H9 (cell line): ENCODE results near the gene ANO6. TPM values are rescaled to one million over a fixed set of nuclear protein-coding genes. Genes with fewer than 3 reads are reported as not detected.

Experiments
- DNase-seq: peaks from one replicate; pipeline ENCODE4 v3.0.0-alpha.2; 2017
- H2AFZ ChIP-seq: one replicate; pipeline ENCODE4 v1.6.1; 2013; ENCODE audit warnings: mild to moderate bottlenecking, low read length, control low read depth, moderate library complexity
- H2AK5ac ChIP-seq: 2 replicates; pipeline ENCODE4 v1.6.1; 2013; ENCODE audit warnings: low read length, control low read depth, mixed read lengths; ENCODE audit not compliant: insufficient read length
- H2BK120ac ChIP-seq: one replicate; pipeline ENCODE4 v1.6.1; 2013; ENCODE audit warnings: low read depth, mild to moderate bottlenecking, low read length, control low read depth, inconsistent platforms; ENCODE audit not compliant: poor library complexity, severe bottlenecking
- H2BK12ac ChIP-seq: 2 replicates; pipeline ENCODE4 v1.6.1; 2013; ENCODE audit warnings: low read length, control low read depth, mixed read lengths, low read depth; ENCODE audit not compliant: insufficient read length
- H2BK15ac ChIP-seq: 2 replicates; pipeline ENCODE4 v1.6.1; 2013; ENCODE audit warnings: low read depth, low read length, control low read depth
- H2BK20ac ChIP-seq: one replicate; pipeline ENCODE4 v1.6.1; 2013; ENCODE audit warnings: low read depth, mild to moderate bottlenecking, low read length, control low read depth, inconsistent platforms; ENCODE audit not compliant: poor library complexity, severe bottlenecking
- H2BK5ac ChIP-seq: 2 replicates; pipeline ENCODE4 v1.6.1; 2013; ENCODE audit warnings: low read length, control low read depth, mixed read lengths; ENCODE audit not compliant: insufficient read length
- H3K14ac ChIP-seq: 2 replicates; pipeline ENCODE4 v1.6.1; 2013; ENCODE audit warnings: low read length, control low read depth; ENCODE audit not compliant: insufficient read depth
- H3K18ac ChIP-seq: 2 replicates; pipeline ENCODE4 v1.6.1; 2013; ENCODE audit warnings: low read depth, mild to moderate bottlenecking, mixed read lengths, low read length, control low read depth; ENCODE audit not compliant: insufficient read length
- H3K23ac ChIP-seq: 2 replicates; pipeline ENCODE4 v1.6.1; 2013; ENCODE audit warnings: low read length, control low read depth, mixed read lengths, low read depth; ENCODE audit not compliant: insufficient read length
- H3K23me2 ChIP-seq: 2 replicates; pipeline ENCODE4 v1.6.1; 2013; ENCODE audit warnings: low read depth, mild to moderate bottlenecking, mixed read lengths, low read length, control low read depth; ENCODE audit not compliant: insufficient read length, poor library complexity, severe bottlenecking
- H3K27ac ChIP-seq: 2 replicates; pipeline ENCODE4 v1.5.1; 2013; ENCODE audit warnings: low read length, control low read depth, mixed read lengths, low read depth; ENCODE audit not compliant: insufficient read length
- H3K27me3 ChIP-seq: 2 replicates; pipeline ENCODE4 v1.6.1; 2013; ENCODE audit warnings: low read length, control low read depth, inconsistent platforms; ENCODE audit not compliant: insufficient read depth
- H3K4ac ChIP-seq: 2 replicates; pipeline ENCODE4 v1.6.1; 2013; ENCODE audit warnings: low read depth, mild to moderate bottlenecking, control low read depth, inconsistent platforms, low read length, moderate library complexity
- H3K4me1 ChIP-seq: 2 replicates; pipeline ENCODE4 v1.6.1; 2013; ENCODE audit warnings: low read length, control low read depth, inconsistent platforms; ENCODE audit not compliant: insufficient read depth
- H3K4me2 ChIP-seq: 2 replicates; pipeline ENCODE4 v1.6.1; 2013; ENCODE audit warnings: low read length, control low read depth, mixed read lengths; ENCODE audit not compliant: insufficient read length, insufficient read depth
- H3K56ac ChIP-seq: 2 replicates; pipeline ENCODE4 v1.6.1; 2013; ENCODE audit warnings: low read depth, mild to moderate bottlenecking, mixed read lengths, low read length, control low read depth; ENCODE audit not compliant: insufficient read length
- H3K79me1 ChIP-seq: 2 replicates; pipeline ENCODE4 v1.6.1; 2013; ENCODE audit warnings: low read depth, mild to moderate bottlenecking, moderate library complexity, low read length, control low read depth, inconsistent platforms; ENCODE audit not compliant: insufficient read depth, poor library complexity, severe bottlenecking
- H3K79me2 ChIP-seq: 2 replicates; pipeline ENCODE4 v1.6.1; 2013; ENCODE audit warnings: low read length, control low read depth, inconsistent platforms; ENCODE audit not compliant: insufficient read depth
- H3K9ac ChIP-seq: 2 replicates; pipeline ENCODE4 v1.6.1; 2013; ENCODE audit warnings: low read length, control low read depth, mixed read lengths; ENCODE audit not compliant: insufficient read length; ENCODE audit errors: extremely low read depth
- H3K9me3 ChIP-seq: one replicate; pipeline ENCODE4 v1.6.1; 2013; ENCODE audit warnings: low read depth, low read length, inconsistent platforms; ENCODE audit not compliant: control insufficient read depth
- H3T11ph ChIP-seq: one replicate; pipeline ENCODE4 v1.6.1; 2013; ENCODE audit warnings: mild to moderate bottlenecking, low read length, control low read depth, inconsistent platforms
- H4K20me1 ChIP-seq: one replicate; pipeline ENCODE4 v1.6.1; 2013; ENCODE audit not compliant: control insufficient read depth, insufficient read length, insufficient read depth
- H4K5ac ChIP-seq: 2 replicates; pipeline ENCODE4 v1.6.1; 2013; ENCODE audit warnings: low read depth, mild to moderate bottlenecking, mixed read lengths, low read length, control low read depth; ENCODE audit not compliant: insufficient read length
- H4K8ac ChIP-seq: replicated peaks from 2 replicates; pipeline ENCODE4 v1.6.1; 2013; ENCODE audit warnings: low read length, control low read depth, mixed read lengths, low read depth; ENCODE audit not compliant: insufficient read length
- H4K91ac ChIP-seq: 2 replicates; pipeline ENCODE4 v1.6.1; 2013; ENCODE audit warnings: low read depth, mild to moderate bottlenecking, moderate library complexity, mixed read lengths, low read length, control low read depth; ENCODE audit not compliant: insufficient read length
- H3K27ac Mint-ChIP-seq, 3 experiments: 2 replicates in 2 of 3; 3 replicates in 1 of 3; pipeline ENCODE4 v1.8.0; 2020 to 2021; ENCODE audit warnings: mixed read lengths in 3 of 3, mild to moderate bottlenecking in 1 of 3, moderate library complexity in 1 of 3
- H3K27me3 Mint-ChIP-seq: 2 replicates; pipeline ENCODE4 v1.8.0; 2021; ENCODE audit warnings: low read depth, mild to moderate bottlenecking, moderate library complexity, mixed read lengths
- H3K36me3 Mint-ChIP-seq, 3 experiments: 2 replicates in 2 of 3; 3 replicates in 1 of 3; pipeline ENCODE4 v1.8.0; 2020 to 2021; ENCODE audit warnings: low read depth in 3 of 3, mixed read lengths in 3 of 3; ENCODE audit not compliant: insufficient read depth in 1 of 3
- H3K4me1 Mint-ChIP-seq, 2 experiments: 2 replicates each; pipeline ENCODE4 v1.8.0; 2020; ENCODE audit warnings: mixed read lengths in 2 of 2
- H3K4me3 Mint-ChIP-seq, 2 experiments: 2 replicates in 1 of 2; 3 replicates in 1 of 2; pipeline ENCODE4 v1.8.0; 2020 to 2021; ENCODE audit warnings: mild to moderate bottlenecking in 2 of 2, mixed read lengths in 2 of 2, moderate library complexity in 1 of 2
- H3K9me3 Mint-ChIP-seq, 2 experiments: 2 replicates in 1 of 2; 3 replicates in 1 of 2; pipeline ENCODE4 v1.8.0; 2020; ENCODE audit warnings: mild to moderate bottlenecking in 2 of 2, mixed read lengths in 2 of 2, moderate library complexity in 1 of 2
- CTCF ChIP-seq: fragments of 200-600 bp; sonication (generic); conservative IDR thresholded peaks from 3 replicates; pipeline ENCODE4 v1.8.0; 2021; ENCODE audit warnings: antibody characterized with exemption, mild to moderate bottlenecking
- WGBS: extraction: QIAGEN DNeasy Blood & Tissue Kit; methylation state at CpG from one replicate; pipeline ENCODE4 v1.1.7; 2013; ENCODE audit warnings: missing lambda C conversion rate, low lambda C conversion rate, mixed read lengths; ENCODE audit not compliant: insufficient read length; ENCODE audit errors: extremely low coverage; 5-methylcytosine and 5-hydroxymethylcytosine counted together
- total RNA-seq: library from RNA; stranded (reverse); gene quantifications from 2 replicates; pipeline ENCODE4 v1.2.1, GENCODE V29; 2021

The ANO6 gene
- total RNA-seq, 1 experiment from 2014 or later = 24.3 TPM

GRCh38 chr12:45419317-45419814 is 203.5 kb downstream of the ANO6 start:
- Histone ChIP-seq H3K23me2 (no peaks in the 10 kb centered on the region), H2BK120ac (no peak overlapping the region), H3K9me3 (no peaks in the 10 kb centered on the region), H3K4me2 (no peak overlapping the region), H2BK15ac (no peak overlapping the region), H2BK12ac (no peak overlapping the region), H2AFZ (no peak overlapping the region), H3T11ph (no peak overlapping the region), H2BK5ac (no peak overlapping the region), H3K27me3 (no peaks in the 10 kb centered on the region), H3K9ac (no peak overlapping the region), H3K79me2 (no peaks in the 10 kb centered on the region), H3K79me1 (no peaks in the 10 kb centered on the region), H3K23ac (no peak overlapping the region), H3K4ac (no peak overlapping the region), H3K56ac (no peak overlapping the region), H3K27ac (no peak overlapping the region), H3K14ac (no peak overlapping the region), H4K5ac (no peak overlapping the region), H4K20me1 (no peaks in the 10 kb centered on the region), H3K18ac (no peak overlapping the region), H4K8ac (no peak overlapping the region), H2BK20ac (no peak overlapping the region), H3K4me1 (no peaks in the 10 kb centered on the region), H4K91ac (no peak overlapping the region), H2AK5ac (no peak overlapping the region)
- Mint-ChIP-seq H3K9me3 (no peaks in the 10 kb centered on the region), H3K27me3 (no peaks in the 10 kb centered on the region), H3K4me3 (no peak overlapping the region), H3K27ac (no peak overlapping the region), H3K4me1 (no peaks in the 10 kb centered on the region), H3K36me3 (peaks cover 9 to 35% (median 25%) of the 10 kb centered on the region in 3 experiments; a peak in 6 of 7 replicates)
- no peak for DNase-seq
- no peak for TF ChIP-seq CTCF
- WGBS = no CpG with 5 or more reads among the region's 1 CpG
